Mammary epithelial cell (primary cell): Measurements from ENCODE around the gene NCOA7.

ENCODE experiments used
- EZH2 ChIP-seq: IDR thresholded peaks from 2 replicates; pipeline ENCODE4 v1.6.1; 2012; ENCODE audit warnings: low read length, inconsistent platforms, borderline replicate concordance
- TF ChIP-seq, protein P1 (sequence below), 2 donors: IDR thresholded peaks in 1 of 2; conservative IDR thresholded peaks in 1 of 2; 2 replicates each; pipeline ENCODE4 v1.5.1; 2011 to 2012; ENCODE audit warnings: inconsistent platforms in 2 of 2, low read length in 2 of 2, mild to moderate bottlenecking in 2 of 2, control low read depth in 1 of 2, low read depth in 1 of 2; ENCODE audit not compliant: insufficient read depth in 1 of 2; ENCODE audit errors: extremely low read depth in 1 of 2

DNA sequence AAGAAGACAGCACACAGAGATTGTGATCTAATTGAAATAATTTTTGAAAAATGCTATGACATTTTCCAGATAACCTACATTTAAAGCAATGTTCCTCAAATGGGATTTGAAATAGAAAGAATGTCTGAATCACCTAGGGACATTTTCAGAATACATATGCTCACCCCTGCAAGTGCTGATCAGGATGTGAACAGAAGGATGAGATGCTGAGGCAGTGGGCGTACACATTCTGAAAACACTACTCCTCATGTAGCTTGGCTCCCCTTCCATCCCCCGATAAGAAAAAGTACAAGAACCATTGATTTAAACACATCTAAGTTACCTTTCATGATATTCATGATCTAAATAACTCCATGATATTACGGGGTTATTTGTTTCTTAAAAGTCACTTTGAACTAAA, 136.0 kb downstream of the NCOA7 start:
- TF ChIP-seq, protein P1, sequence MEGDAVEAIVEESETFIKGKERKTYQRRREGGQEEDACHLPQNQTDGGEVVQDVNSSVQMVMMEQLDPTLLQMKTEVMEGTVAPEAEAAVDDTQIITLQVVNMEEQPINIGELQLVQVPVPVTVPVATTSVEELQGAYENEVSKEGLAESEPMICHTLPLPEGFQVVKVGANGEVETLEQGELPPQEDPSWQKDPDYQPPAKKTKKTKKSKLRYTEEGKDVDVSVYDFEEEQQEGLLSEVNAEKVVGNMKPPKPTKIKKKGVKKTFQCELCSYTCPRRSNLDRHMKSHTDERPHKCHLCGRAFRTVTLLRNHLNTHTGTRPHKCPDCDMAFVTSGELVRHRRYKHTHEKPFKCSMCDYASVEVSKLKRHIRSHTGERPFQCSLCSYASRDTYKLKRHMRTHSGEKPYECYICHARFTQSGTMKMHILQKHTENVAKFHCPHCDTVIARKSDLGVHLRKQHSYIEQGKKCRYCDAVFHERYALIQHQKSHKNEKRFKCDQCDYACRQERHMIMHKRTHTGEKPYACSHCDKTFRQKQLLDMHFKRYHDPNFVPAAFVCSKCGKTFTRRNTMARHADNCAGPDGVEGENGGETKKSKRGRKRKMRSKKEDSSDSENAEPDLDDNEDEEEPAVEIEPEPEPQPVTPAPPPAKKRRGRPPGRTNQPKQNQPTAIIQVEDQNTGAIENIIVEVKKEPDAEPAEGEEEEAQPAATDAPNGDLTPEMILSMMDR (conservative IDR thresholded peaks at IDR 0.05 in 1 of 2, IDR thresholded peaks at IDR 0.05 in 1 of 2; ENCODE audit: extremely low read depth in 1 of 2, insufficient read depth in 1 of 2, low read depth in 1 of 2, low read length in 2 of 2), result no peak
- TF ChIP-seq EZH2, result no peak
